Measurements from ENCODE around the gene PCDHGA12.

GRCh38 chr5:141383345-141383744 is 47.0 kb upstream of the PCDHGA12 start:
- TF ChIP-seq EZH2 (IDR thresholded peaks at IDR 0.05) (no peak), POLR2AphosphoS5 (IDR thresholded peaks at IDR 0.05; ENCODE audit: borderline replicate concordance, low read depth, low read length) (no peak), FOXP2 (optimal IDR thresholded peaks at IDR 0.05; ENCODE audit: control extremely low read depth, extremely low read length, insufficient read depth) (no peak)
